ENCODE results near the gene CLDN14.

CLDN14 gene

GRCh38 chr21:36431252-36431651 is 48.7 kb downstream of the CLDN14 start:
- ATAC-seq (no peak), DNase-seq (no peak)

- DNase-seq, result no peak
- no peak for ATAC-seq
Observed at GRCh38 chr21:36430841-36431240, 49.1 kb downstream of the CLDN14 start.

- ATAC-seq (peak; percentile 99), DNase-seq (peak; percentile 83)
Observed at GRCh38 chr21:36429947-36430546, 49.9 kb downstream of the CLDN14 start.

- DNase-seq (no peak), ATAC-seq (no peak)
Observed at GRCh38 chr21:36428761-36429432, 51.0 kb downstream of the CLDN14 start.

- no peak for ATAC-seq
- no peak for DNase-seq
Observed at GRCh38 chr21:36427502-36427901, 52.4 kb downstream of the CLDN14 start.

GRCh38 chr21:36425286-36425685 is 54.6 kb downstream of the CLDN14 start:
- DNase-seq (no peak), ATAC-seq (no peak)

- DNase-seq (no peak), ATAC-seq (no peak)
Observed at GRCh38 chr21:36424592-36424991, 55.3 kb downstream of the CLDN14 start.

- no peak for DNase-seq
- no peak for ATAC-seq
Observed at GRCh38 chr21:36423771-36424433, 56.0 kb downstream of the CLDN14 start.

- no peak for ATAC-seq
- peak; percentile 55 for DNase-seq
Observed at GRCh38 chr21:36422279-36423098, 57.4 kb downstream of the CLDN14 start.

- ATAC-seq (no peak), DNase-seq (no peak)
Observed at GRCh38 chr21:36420571-36421339, 59.2 kb downstream of the CLDN14 start.

- ATAC-seq, result peak; percentile 65
- peak; percentile 57 for DNase-seq
Observed at GRCh38 chr21:36419996-36420395, 59.9 kb downstream of the CLDN14 start.

- DNase-seq, result no peak
- no peak for ATAC-seq
Observed at GRCh38 chr21:36419241-36419640, 60.7 kb downstream of the CLDN14 start.

- no peak for DNase-seq
- ATAC-seq, result no peak
Observed at GRCh38 chr21:36415375-36415774, 64.5 kb downstream of the CLDN14 start.

- ATAC-seq (no peak), DNase-seq (no peak)
Observed at GRCh38 chr21:36412916-36413315, 67.0 kb downstream of the CLDN14 start.

- ATAC-seq (no peak), DNase-seq (no peak)
Observed at GRCh38 chr21:36411301-36411700, 68.6 kb downstream of the CLDN14 start.
